ENCODE measurements around the gene CTSO. TPM values are rescaled to one million over a fixed set of nuclear protein-coding genes. Genes with fewer than 3 reads are reported as not detected.
"Not testable (repeated sequence)": the region's sequence is repeated elsewhere in the genome, so short reads cannot be mapped to it uniquely, and the experiment has no call there.

CTSO gene
- total RNA-seq, 1 experiment from 2014 or later = 5.0 TPM

DNA sequence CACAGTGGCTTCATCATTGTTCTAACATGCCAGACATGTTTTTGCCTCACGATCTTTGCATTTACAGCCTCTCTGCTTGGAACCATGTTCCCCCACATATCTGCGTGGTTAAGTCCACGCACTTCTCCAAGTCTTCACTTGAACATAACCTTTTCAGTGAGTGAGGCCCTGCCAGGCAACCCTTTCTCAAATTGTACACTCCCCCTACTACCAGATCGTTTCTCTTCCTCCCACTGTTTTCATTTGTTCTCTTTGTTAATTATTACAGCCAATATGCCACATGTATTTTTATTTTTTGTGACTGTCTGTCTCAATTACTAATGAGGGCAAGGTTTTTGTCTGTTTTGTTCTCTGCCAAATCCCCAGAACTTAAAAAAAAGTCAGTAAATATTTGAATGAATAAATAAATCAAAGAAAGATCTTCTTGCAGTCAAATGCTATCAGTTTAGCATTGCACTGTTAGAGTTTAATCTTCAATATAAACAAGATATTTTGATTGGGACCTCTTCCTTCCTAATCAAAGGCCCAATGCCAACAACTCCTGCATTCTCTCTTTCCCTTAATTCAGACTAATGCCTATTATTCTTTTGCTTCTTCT, 18.2 kb downstream of the CTSO start:
- Histone ChIP-seq H3K36me3 (ENCODE audit: low read depth) (no peaks in the 10 kb centered on the region), H3K4me2 (no peak overlapping the region), H3K27me3 (ENCODE audit: insufficient read depth, low read depth) (no peaks in the 10 kb centered on the region), H3K4me3 (no peak overlapping the region), H2AFZ (no peak overlapping the region), H3K4me1 (replicated peaks; ENCODE audit: insufficient read depth) (no peaks in the 10 kb centered on the region), H3K79me2 (ENCODE audit: low read depth) (no peaks in the 10 kb centered on the region), H4K20me1 (ENCODE audit: insufficient read depth) (no peaks in the 10 kb centered on the region), H3F3A (ENCODE audit: insufficient read depth, low read depth) (no peaks in the 10 kb centered on the region), H3K9me2 (ENCODE audit: insufficient read depth) (no peaks in the 10 kb centered on the region), H3K9me3 (ENCODE audit: insufficient read depth, low read depth) (no peaks in the 10 kb centered on the region), H3K27ac (no peak overlapping the region)
- ChIA-PET POLR2A (ENCODE audit: unreplicated experiment) (no interaction called here), CTCF (no interaction called here)
- no TSS peak for BruUV-seq (replicated peaks)
- no peak for DNase-seq
- intact Hi-C loops (cut with micrococcal nuclease; ENCODE audit: unreplicated experiment) = no loop called here
- TF ChIP-seq, protein P1, sequence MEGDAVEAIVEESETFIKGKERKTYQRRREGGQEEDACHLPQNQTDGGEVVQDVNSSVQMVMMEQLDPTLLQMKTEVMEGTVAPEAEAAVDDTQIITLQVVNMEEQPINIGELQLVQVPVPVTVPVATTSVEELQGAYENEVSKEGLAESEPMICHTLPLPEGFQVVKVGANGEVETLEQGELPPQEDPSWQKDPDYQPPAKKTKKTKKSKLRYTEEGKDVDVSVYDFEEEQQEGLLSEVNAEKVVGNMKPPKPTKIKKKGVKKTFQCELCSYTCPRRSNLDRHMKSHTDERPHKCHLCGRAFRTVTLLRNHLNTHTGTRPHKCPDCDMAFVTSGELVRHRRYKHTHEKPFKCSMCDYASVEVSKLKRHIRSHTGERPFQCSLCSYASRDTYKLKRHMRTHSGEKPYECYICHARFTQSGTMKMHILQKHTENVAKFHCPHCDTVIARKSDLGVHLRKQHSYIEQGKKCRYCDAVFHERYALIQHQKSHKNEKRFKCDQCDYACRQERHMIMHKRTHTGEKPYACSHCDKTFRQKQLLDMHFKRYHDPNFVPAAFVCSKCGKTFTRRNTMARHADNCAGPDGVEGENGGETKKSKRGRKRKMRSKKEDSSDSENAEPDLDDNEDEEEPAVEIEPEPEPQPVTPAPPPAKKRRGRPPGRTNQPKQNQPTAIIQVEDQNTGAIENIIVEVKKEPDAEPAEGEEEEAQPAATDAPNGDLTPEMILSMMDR (conservative IDR thresholded peaks at IDR 0.05) = no peak
- TF ChIP-seq EZH2 (IDR thresholded peaks at IDR 0.05; ENCODE audit: low read depth) = no peak

DNA sequence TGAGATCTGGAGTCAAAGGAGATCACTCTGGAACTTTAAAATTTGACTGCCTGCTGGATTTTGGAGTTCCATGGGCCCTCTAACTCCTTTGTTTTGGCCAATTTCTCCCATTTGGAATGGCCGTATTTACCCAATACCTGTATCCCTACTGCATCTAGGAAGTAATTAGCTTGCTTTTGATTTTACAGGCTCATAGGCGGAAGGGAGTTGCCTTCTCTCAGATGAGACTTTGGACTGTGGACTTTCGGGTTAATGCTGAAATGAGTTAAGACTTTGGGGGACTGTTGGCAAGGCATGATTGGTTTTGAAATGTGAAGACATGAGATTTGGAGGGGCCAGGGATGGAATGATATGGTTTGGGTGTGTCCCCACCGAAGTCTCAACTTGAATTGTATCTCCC, 19.0 kb downstream of the CTSO start:
- H3F3A ChIP-seq (ENCODE audit: insufficient read depth, low read depth); H3K9me2 ChIP-seq (ENCODE audit: insufficient read depth); DNase-seq; H3K4me1 ChIP-seq (replicated peaks; ENCODE audit: insufficient read depth); H2AFZ ChIP-seq; H3K27me3 ChIP-seq (ENCODE audit: insufficient read depth, low read depth); intact Hi-C loops (cut with micrococcal nuclease; ENCODE audit: unreplicated experiment); POLR2A ChIA-PET (ENCODE audit: unreplicated experiment); H3K4me3 ChIP-seq; H4K20me1 ChIP-seq (ENCODE audit: insufficient read depth); H3K4me2 ChIP-seq; H3K27ac ChIP-seq; CTCF ChIA-PET; BruUV-seq (replicated peaks); H3K36me3 ChIP-seq (ENCODE audit: low read depth); H3K9me3 ChIP-seq (ENCODE audit: insufficient read depth, low read depth); H3K79me2 ChIP-seq (ENCODE audit: low read depth): not testable (repeated sequence)

DNA sequence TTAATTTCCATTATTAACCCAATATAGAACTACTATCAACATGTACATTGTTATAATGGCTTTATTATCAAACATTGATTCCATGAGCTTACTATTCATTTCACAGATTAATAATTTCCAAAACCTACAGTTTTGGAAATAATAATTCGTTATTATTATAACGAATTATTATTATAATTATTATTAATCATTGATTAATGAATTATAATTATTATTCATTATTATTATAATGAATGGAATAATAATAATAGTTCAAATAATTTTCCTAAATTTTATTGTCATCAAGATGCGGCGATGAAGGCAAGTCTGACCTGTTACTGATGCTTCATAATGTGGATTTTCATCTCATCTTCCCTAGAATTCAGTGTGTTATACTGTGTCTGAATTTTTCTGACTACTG, 22.0 kb downstream of the CTSO start:
- intact Hi-C loops (cut with micrococcal nuclease; ENCODE audit: unreplicated experiment) = no loop called here
- Histone ChIP-seq H2AFZ (no peak overlapping the region), H3K79me2 (ENCODE audit: low read depth) (no peaks in the 10 kb centered on the region), H3K9me2 (ENCODE audit: insufficient read depth) (no peaks in the 10 kb centered on the region), H3K4me3 (no peak overlapping the region), H3F3A (ENCODE audit: insufficient read depth, low read depth) (no peaks in the 10 kb centered on the region), H3K27me3 (ENCODE audit: insufficient read depth, low read depth) (no peaks in the 10 kb centered on the region), H3K36me3 (ENCODE audit: low read depth) (no peaks in the 10 kb centered on the region), H4K20me1 (ENCODE audit: insufficient read depth) (no peaks in the 10 kb centered on the region), H3K4me2 (no peak overlapping the region), H3K27ac (no peak overlapping the region), H3K4me1 (replicated peaks; ENCODE audit: insufficient read depth) (no peaks in the 10 kb centered on the region), H3K9me3 (ENCODE audit: insufficient read depth, low read depth) (no peaks in the 10 kb centered on the region)
- CTCF ChIA-PET = no interaction called here
- TF ChIP-seq, protein P1 (conservative IDR thresholded peaks at IDR 0.05) = no peak
- TF ChIP-seq EZH2 (IDR thresholded peaks at IDR 0.05; ENCODE audit: low read depth) = no peak
- BruUV-seq (replicated peaks) = no TSS peak
- POLR2A ChIA-PET (ENCODE audit: unreplicated experiment) = no interaction called here
- DNase-seq = no peak

DNA sequence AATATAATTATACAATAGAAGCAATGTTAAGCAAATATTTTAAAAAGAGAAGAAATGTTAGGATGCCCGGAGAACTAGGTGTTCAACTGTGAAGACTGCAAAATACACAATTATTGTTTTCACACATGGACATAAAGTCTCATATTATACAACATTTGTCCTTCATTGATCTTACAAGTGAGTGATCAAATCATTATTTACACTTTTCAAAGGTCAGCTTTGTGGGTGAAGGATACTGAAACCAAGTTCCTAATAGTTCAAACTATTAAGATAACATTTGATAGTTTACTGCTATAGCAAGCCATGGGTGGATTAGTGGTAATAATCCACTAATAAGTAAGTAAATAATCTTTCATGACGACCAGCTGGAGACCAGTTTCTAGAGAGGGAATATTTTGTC, 23.3 kb downstream of the CTSO start:
- Histone ChIP-seq H3K4me3 (no peak overlapping the region), H4K20me1 (ENCODE audit: insufficient read depth) (no peaks in the 10 kb centered on the region), H3K4me2 (no peak overlapping the region), H3F3A (ENCODE audit: insufficient read depth, low read depth) (no peaks in the 10 kb centered on the region), H3K27ac (no peak overlapping the region), H2AFZ (no peak overlapping the region), H3K9me2 (ENCODE audit: insufficient read depth) (no peaks in the 10 kb centered on the region), H3K4me1 (replicated peaks; ENCODE audit: insufficient read depth) (no peaks in the 10 kb centered on the region), H3K36me3 (ENCODE audit: low read depth) (no peaks in the 10 kb centered on the region), H3K9me3 (ENCODE audit: insufficient read depth, low read depth) (no peaks in the 10 kb centered on the region), H3K79me2 (ENCODE audit: low read depth) (no peaks in the 10 kb centered on the region), H3K27me3 (ENCODE audit: insufficient read depth, low read depth) (no peaks in the 10 kb centered on the region)
- BruUV-seq (replicated peaks) = no TSS peak
- DNase-seq = no peak
- ChIA-PET POLR2A (ENCODE audit: unreplicated experiment) (no interaction called here), CTCF (no interaction called here)
- intact Hi-C loops (cut with micrococcal nuclease; ENCODE audit: unreplicated experiment) = no loop called here
- TF ChIP-seq, protein P1 (conservative IDR thresholded peaks at IDR 0.05) = no peak
- TF ChIP-seq EZH2 (IDR thresholded peaks at IDR 0.05; ENCODE audit: low read depth) = no peak

Measured in PC-9 (cell line).